BE2C (cell line): ENCODE measurements around the gene AMH.
A peak's percentile ranks its signal among the peaks of the same experiment; 100 is the strongest.

Experiments
- DNase-seq: peaks from one replicate; pipeline ENCODE4 v3.0.0-alpha.2; 2020
- H3K27me3 ChIP-seq: fragments of 250-450 bp; sonication (Bioruptor Pico); 2 replicates; pipeline ENCODE4 v1.5.1; 2020; ENCODE audit warnings: mild to moderate bottlenecking
- H3K36me3 ChIP-seq: fragments of 250-450 bp; sonication (Bioruptor Pico); 2 replicates; pipeline ENCODE4 v1.5.1; 2020; ENCODE audit warnings: mild to moderate bottlenecking
- H3K4me1 ChIP-seq: fragments of 250-450 bp; sonication (Bioruptor Pico); 2 replicates; pipeline ENCODE4 v1.5.1; 2020
- H3K4me3 ChIP-seq: 2 replicates; pipeline ENCODE4 v1.5.1; 2011; ENCODE audit warnings: low read depth, low read length
- H3K9me3 ChIP-seq: fragments of 250-450 bp; sonication (Bioruptor Pico); 2 replicates; pipeline ENCODE4 v1.5.1; 2020
- CTCF ChIP-seq: IDR thresholded peaks from 2 replicates; pipeline ENCODE4 v1.5.1; 2012; ENCODE audit warnings: mild to moderate bottlenecking, low read depth, low read length

AMH gene

GRCh38 chr19:2217591-2217990, 31.5 kb upstream of the AMH start:
- DNase-seq = no peak
- TF ChIP-seq CTCF = no peak
- H3K4me3 ChIP-seq = no peak overlapping the region
- no peaks in the 10 kb centered on the region for H3K27me3 ChIP-seq
- H3K9me3 ChIP-seq = no peaks in the 10 kb centered on the region
- H3K36me3 ChIP-seq = peaks cover 94% of the 10 kb centered on the region
- peaks cover 14% of the 10 kb centered on the region for H3K4me1 ChIP-seq

GRCh38 chr19:2219726-2220125, 29.4 kb upstream of the AMH start:
- no peak for TF ChIP-seq CTCF
- peaks cover 87% of the 10 kb centered on the region for H3K36me3 ChIP-seq

GRCh38 chr19:2221250-2221831, 27.8 kb upstream of the AMH start:
- peaks cover 87% of the 10 kb centered on the region for H3K36me3 ChIP-seq
- no peak for TF ChIP-seq CTCF
- H3K9me3 ChIP-seq = no peaks in the 10 kb centered on the region
- DNase-seq = peak; percentile 73
- H3K27me3 ChIP-seq = no peaks in the 10 kb centered on the region
- H3K4me1 ChIP-seq = peaks cover 14% of the 10 kb centered on the region
- no peak overlapping the region for H3K4me3 ChIP-seq

More at GRCh38 chr19:2219726-2220125, 29.4 kb upstream of the AMH start:
- no peaks in the 10 kb centered on the region for H3K9me3 ChIP-seq
- H3K4me3 ChIP-seq = no peak overlapping the region
- no peaks in the 10 kb centered on the region for H3K27me3 ChIP-seq
- DNase-seq = no peak
- H3K4me1 ChIP-seq = peaks cover 14% of the 10 kb centered on the region

- Histone ChIP-seq H3K27me3 (no peaks in the 10 kb centered on the region), H3K36me3 (peaks cover 87% of the 10 kb centered on the region), H3K4me3 (no peak overlapping the region), H3K9me3 (no peaks in the 10 kb centered on the region), H3K4me1 (peaks cover 14% of the 10 kb centered on the region)
- TF ChIP-seq CTCF = peak; percentile 30
- peak; percentile 50 for DNase-seq
Observed at GRCh38 chr19:2221918-2222317, 27.2 kb upstream of the AMH start.

- peaks cover 14% of the 10 kb centered on the region for H3K4me1 ChIP-seq
- no peak for DNase-seq
- H3K9me3 ChIP-seq = no peaks in the 10 kb centered on the region
- peaks cover 83% of the 10 kb centered on the region for H3K36me3 ChIP-seq
- no peak overlapping the region for H3K4me3 ChIP-seq
- H3K27me3 ChIP-seq = no peaks in the 10 kb centered on the region
- no peak for TF ChIP-seq CTCF
Observed at GRCh38 chr19:2223391-2223790, 25.7 kb upstream of the AMH start.

- H3K27me3 ChIP-seq = no peaks in the 10 kb centered on the region
- peaks cover 84% of the 10 kb centered on the region for H3K36me3 ChIP-seq
- H3K4me3 ChIP-seq = no peak overlapping the region
- peaks cover 14% of the 10 kb centered on the region for H3K4me1 ChIP-seq
- H3K9me3 ChIP-seq = no peaks in the 10 kb centered on the region
- no peak for DNase-seq
- no peak for TF ChIP-seq CTCF
Observed at GRCh38 chr19:2223959-2224358, 25.2 kb upstream of the AMH start.
